ENCODE data around the gene ATP13A3.

DNA sequence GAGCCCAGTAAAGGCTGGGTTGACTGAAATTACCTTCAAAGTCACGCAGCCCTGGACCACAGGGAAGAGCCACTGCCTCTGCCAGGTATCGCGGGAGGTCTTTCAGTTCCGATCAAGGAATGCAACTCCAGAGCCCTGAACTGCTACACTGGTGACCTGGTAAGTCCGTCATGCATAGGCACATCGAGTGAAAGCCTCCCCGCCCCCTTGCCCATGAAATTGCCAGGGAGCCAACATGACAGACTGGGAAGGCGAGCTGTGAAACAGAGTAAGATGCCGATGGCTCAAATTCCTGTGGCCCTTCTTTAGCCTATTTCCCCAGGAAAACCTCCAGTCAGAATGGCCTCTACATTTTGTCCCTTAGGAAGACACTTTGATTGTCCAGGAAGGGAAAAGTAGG lies 85.5 kb downstream of the ATP13A3 start:
- TF ChIP-seq, protein P1, sequence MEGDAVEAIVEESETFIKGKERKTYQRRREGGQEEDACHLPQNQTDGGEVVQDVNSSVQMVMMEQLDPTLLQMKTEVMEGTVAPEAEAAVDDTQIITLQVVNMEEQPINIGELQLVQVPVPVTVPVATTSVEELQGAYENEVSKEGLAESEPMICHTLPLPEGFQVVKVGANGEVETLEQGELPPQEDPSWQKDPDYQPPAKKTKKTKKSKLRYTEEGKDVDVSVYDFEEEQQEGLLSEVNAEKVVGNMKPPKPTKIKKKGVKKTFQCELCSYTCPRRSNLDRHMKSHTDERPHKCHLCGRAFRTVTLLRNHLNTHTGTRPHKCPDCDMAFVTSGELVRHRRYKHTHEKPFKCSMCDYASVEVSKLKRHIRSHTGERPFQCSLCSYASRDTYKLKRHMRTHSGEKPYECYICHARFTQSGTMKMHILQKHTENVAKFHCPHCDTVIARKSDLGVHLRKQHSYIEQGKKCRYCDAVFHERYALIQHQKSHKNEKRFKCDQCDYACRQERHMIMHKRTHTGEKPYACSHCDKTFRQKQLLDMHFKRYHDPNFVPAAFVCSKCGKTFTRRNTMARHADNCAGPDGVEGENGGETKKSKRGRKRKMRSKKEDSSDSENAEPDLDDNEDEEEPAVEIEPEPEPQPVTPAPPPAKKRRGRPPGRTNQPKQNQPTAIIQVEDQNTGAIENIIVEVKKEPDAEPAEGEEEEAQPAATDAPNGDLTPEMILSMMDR (IDR thresholded peaks at IDR 0.05): no peak
- no peak for TF ChIP-seq POLR2A (IDR thresholded peaks at IDR 0.05)

All from esophagus squamous epithelium (tissue), 4 donors.